ENCODE measurements around the gene COL5A1.

DNA sequence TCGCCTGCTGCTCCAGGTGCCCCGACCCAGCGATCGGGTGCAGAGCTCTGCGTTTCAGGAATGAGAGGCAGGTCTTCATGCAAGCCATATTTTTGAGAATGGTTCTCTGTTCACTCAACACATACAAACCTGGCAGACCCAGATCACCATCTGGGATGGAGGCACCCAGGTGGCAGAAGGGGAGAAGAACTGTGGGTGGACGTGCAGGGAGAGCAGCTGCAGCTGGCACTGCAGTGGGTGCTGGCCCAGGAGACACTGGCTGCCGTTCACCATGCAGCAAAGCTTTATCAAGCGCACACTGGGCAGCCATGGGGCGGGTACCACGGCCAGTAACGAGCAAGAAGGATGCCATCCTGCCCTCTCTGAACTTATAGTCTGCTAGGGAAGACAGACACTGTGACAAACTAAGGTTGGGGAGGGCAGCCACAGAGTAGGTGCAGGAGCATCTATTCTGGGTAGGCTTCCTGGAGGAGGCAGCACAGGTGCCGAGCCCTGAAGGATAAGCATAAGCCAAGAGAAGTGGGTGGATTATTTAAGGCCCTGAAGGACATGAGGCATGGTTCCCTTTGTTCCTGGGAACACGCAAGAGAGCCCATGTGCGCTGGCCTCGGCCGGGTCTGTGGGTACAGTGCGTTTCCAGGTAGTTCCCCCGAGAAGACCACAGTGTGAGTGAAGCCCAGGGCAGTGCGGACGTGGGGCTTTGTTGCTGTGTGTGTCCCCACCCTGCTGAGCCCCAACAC, 192.8 kb downstream of the COL5A1 start:
- TF ChIP-seq GATA2 (IDR thresholded peaks at IDR 0.05; ENCODE audit: low read depth, low read length): no peak
- TF ChIP-seq GATA3 (IDR thresholded peaks at IDR 0.05; ENCODE audit: low read depth, low read length): no peak

All from SH-SY5Y (cell line).